ENCODE data around the gene SLC24A2.

DNA sequence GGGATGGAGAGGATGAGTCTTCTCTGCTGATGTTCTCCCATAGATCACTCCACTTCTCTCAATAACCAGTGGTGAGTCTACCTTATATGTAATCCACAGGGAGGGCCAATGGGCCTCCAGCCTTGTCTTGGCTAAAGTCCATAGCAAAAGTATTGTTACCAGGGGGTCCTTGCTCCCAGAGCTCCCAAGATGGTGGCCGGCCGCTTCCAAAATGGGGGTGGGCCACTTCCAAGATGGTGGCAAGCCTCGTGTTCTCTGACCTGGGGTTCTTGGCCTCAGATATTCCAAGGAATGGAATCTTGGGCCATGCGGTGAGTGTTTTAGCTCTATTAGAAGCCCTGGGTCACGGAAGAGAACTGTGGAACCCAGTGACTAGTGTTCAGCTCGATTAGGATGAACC is 12.0 kb upstream of the SLC24A2 start:
- no peak for TF ChIP-seq CTCF (IDR thresholded peaks at IDR 0.05)
- TF ChIP-seq EZH2 (IDR thresholded peaks at IDR 0.05; ENCODE audit: borderline replicate concordance, insufficient read depth, low read depth, low read length, poor library complexity, severe bottlenecking), result no peak

Data from B cell (primary cell).